Neural cell (in vitro differentiated cells): ENCODE data around the gene EVA1B. TPM values are rescaled to one million over a fixed set of nuclear protein-coding genes. Genes with fewer than 3 reads are reported as not detected.

ENCODE experiments used
- H2AFZ ChIP-seq: fragments of 200-600, 300-800 bp; sonication (generic), shearing (Covaris generic); 2 replicates; pipeline ENCODE4 v1.6.0; 2014; ENCODE audit warnings: low read depth, mild to moderate bottlenecking, antibody characterized with exemption, low read length, moderate library complexity
- H3F3A ChIP-seq: fragments of 200-600 bp; shearing (Covaris generic); 2 replicates; pipeline ENCODE4 v1.6.1; 2016; ENCODE audit warnings: mild to moderate bottlenecking, moderate library complexity, mixed read lengths, antibody characterized with exemption, low read length; ENCODE audit not compliant: insufficient read depth, poor library complexity, severe bottlenecking
- H3K27ac ChIP-seq: fragments of 200-600, 300-800 bp; sonication (generic), shearing (Covaris generic); 2 replicates; pipeline ENCODE4 v1.5.1; 2014; ENCODE audit warnings: mild to moderate bottlenecking, low read length, moderate library complexity
- H3K27me3 ChIP-seq: fragments of 300-800, 200-600 bp; sonication (generic), shearing (Covaris generic); 2 replicates; pipeline ENCODE4 v1.6.0; 2014; ENCODE audit warnings: mild to moderate bottlenecking, low read depth, low read length, moderate library complexity; ENCODE audit not compliant: insufficient read depth
- H3K36me3 ChIP-seq: fragments of 300-800, 200-600 bp; sonication (generic), shearing (Covaris generic); 2 replicates; pipeline ENCODE4 v1.5.1; 2014; ENCODE audit warnings: mild to moderate bottlenecking, antibody characterized with exemption, low read length, moderate library complexity; ENCODE audit not compliant: insufficient read depth
- H3K4me2 ChIP-seq: fragments of 300-800, 200-600 bp; sonication (generic), shearing (Covaris generic); 2 replicates; pipeline ENCODE4 v1.6.0; 2014; ENCODE audit warnings: mild to moderate bottlenecking, low read length
- H3K4me3 ChIP-seq: fragments of 300-800, 200-600 bp; sonication (generic), shearing (Covaris generic); 2 replicates; pipeline ENCODE4 v1.5.1; 2014; ENCODE audit warnings: mild to moderate bottlenecking, low read length, moderate library complexity
- H3K79me2 ChIP-seq: fragments of 200-600 bp; shearing (Covaris generic); replicated peaks from 2 replicates; pipeline ENCODE4 v1.6.0; 2014; ENCODE audit warnings: mild to moderate bottlenecking, low read length, moderate library complexity; ENCODE audit not compliant: insufficient read depth
- H3K9ac ChIP-seq: fragments of 300-800, 200-600 bp; sonication (generic), shearing (Covaris generic); 2 replicates; pipeline ENCODE4 v1.6.1; 2016; ENCODE audit warnings: mild to moderate bottlenecking, low read length, mixed read lengths
- H3K9me2 ChIP-seq: fragments of 200-600 bp; shearing (Covaris generic); 2 replicates; pipeline ENCODE4 v1.6.1; 2016; ENCODE audit warnings: mild to moderate bottlenecking, low read length, mixed read lengths; ENCODE audit not compliant: insufficient read depth
- H3K9me3 ChIP-seq: fragments of 200-600, 300-800 bp; sonication (generic), shearing (Covaris generic); 2 replicates; pipeline ENCODE4 v1.6.1; 2016; ENCODE audit warnings: mild to moderate bottlenecking, mixed run types, low read length, moderate library complexity, mixed read lengths
- H4K20me1 ChIP-seq: fragments of 200-600 bp; shearing (Covaris generic); 2 replicates; pipeline ENCODE4 v1.6.1; 2016; ENCODE audit warnings: mild to moderate bottlenecking, mixed run types; ENCODE audit not compliant: insufficient read depth
- EP300 ChIP-seq: fragments of 450-650 bp; conservative IDR thresholded peaks from 2 replicates; pipeline ENCODE4 v1.6.1; 2014; ENCODE audit warnings: antibody characterized with exemption, mild to moderate bottlenecking, moderate library complexity; ENCODE audit not compliant: poor library complexity, severe bottlenecking
- EZH2 ChIP-seq: fragments of 200-600, 300-800 bp; shearing (Covaris generic), sonication (generic); IDR thresholded peaks from 2 replicates; pipeline ENCODE4 v1.6.1; 2014; ENCODE audit warnings: antibody characterized with exemption, low read length, borderline replicate concordance, mild to moderate bottlenecking; ENCODE audit not compliant: insufficient read depth, poor library complexity, severe bottlenecking
- MXI1 ChIP-seq: fragments of 450-650 bp; conservative IDR thresholded peaks from 2 replicates; pipeline ENCODE4 v1.6.1; 2014; ENCODE audit warnings: antibody characterized with exemption, mild to moderate bottlenecking; ENCODE audit not compliant: poor library complexity, severe bottlenecking
- POLR2AphosphoS5 ChIP-seq: IDR thresholded peaks from 2 replicates; pipeline ENCODE4 v1.6.1; 2012
- RAD21 ChIP-seq: fragments of 450-650 bp; conservative IDR thresholded peaks from 2 replicates; pipeline ENCODE4 v1.6.1; 2014; ENCODE audit warnings: antibody characterized with exemption, mild to moderate bottlenecking, moderate library complexity
- SMC3 ChIP-seq: fragments of 450-650 bp; conservative IDR thresholded peaks from 2 replicates; pipeline ENCODE4 v1.6.1; 2014; ENCODE audit warnings: antibody characterized with exemption, mild to moderate bottlenecking, moderate library complexity; ENCODE audit not compliant: poor library complexity
- TAF1 ChIP-seq: IDR thresholded peaks from 2 replicates; pipeline ENCODE4 v1.6.1; 2012; ENCODE audit warnings: low read depth
- polyA plus RNA-seq: library from polyadenylated mRNA; depleted of rRNA; stranded (reverse); fragments of >200 nt; gene quantifications from 2 replicates; pipeline ENCODE4 v1.2.3, GENCODE V29; 2014
- TF ChIP-seq, protein P1 (sequence below): IDR thresholded peaks from 2 replicates; pipeline ENCODE4 v1.6.1; 2012; ENCODE audit warnings: borderline replicate concordance
- TF ChIP-seq, protein P2 (sequence below): fragments of 450-650 bp; IDR thresholded peaks from 2 replicates; pipeline ENCODE4 v1.5.1; 2014; ENCODE audit warnings: antibody characterized with exemption, mild to moderate bottlenecking, moderate library complexity; ENCODE audit not compliant: poor library complexity, severe bottlenecking

The EVA1B gene
- polyA plus RNA-seq, 1 donor from 2014 or later: 0.25 TPM

DNA sequence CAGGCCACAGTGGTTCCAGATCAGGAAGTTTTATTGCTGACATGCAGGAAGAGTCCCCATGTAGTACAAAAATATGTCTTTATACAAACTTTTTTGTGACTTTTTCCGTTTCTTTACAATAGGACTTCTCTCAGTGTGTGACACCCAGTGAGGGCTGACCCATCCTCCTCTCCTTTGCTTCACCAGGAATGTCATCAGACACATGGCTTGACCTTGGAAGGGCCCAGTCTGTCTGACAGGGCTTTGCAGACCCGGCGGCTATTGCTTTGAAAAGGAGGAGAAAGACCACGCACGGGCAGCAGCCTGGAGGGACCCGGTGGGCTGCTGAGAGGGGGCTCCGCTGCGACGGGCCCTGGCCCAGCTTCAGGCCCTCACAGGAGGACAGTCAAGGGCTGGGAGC lies 16.2 kb upstream of the EVA1B start:
- H3K27ac ChIP-seq: no peak overlapping the region
- H3K9me2 ChIP-seq: no peaks in the 10 kb centered on the region
- H3K9ac ChIP-seq: no peak overlapping the region
- H4K20me1 ChIP-seq: no peaks in the 10 kb centered on the region
- TF ChIP-seq, protein P1, sequence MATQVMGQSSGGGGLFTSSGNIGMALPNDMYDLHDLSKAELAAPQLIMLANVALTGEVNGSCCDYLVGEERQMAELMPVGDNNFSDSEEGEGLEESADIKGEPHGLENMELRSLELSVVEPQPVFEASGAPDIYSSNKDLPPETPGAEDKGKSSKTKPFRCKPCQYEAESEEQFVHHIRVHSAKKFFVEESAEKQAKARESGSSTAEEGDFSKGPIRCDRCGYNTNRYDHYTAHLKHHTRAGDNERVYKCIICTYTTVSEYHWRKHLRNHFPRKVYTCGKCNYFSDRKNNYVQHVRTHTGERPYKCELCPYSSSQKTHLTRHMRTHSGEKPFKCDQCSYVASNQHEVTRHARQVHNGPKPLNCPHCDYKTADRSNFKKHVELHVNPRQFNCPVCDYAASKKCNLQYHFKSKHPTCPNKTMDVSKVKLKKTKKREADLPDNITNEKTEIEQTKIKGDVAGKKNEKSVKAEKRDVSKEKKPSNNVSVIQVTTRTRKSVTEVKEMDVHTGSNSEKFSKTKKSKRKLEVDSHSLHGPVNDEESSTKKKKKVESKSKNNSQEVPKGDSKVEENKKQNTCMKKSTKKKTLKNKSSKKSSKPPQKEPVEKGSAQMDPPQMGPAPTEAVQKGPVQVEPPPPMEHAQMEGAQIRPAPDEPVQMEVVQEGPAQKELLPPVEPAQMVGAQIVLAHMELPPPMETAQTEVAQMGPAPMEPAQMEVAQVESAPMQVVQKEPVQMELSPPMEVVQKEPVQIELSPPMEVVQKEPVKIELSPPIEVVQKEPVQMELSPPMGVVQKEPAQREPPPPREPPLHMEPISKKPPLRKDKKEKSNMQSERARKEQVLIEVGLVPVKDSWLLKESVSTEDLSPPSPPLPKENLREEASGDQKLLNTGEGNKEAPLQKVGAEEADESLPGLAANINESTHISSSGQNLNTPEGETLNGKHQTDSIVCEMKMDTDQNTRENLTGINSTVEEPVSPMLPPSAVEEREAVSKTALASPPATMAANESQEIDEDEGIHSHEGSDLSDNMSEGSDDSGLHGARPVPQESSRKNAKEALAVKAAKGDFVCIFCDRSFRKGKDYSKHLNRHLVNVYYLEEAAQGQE: no peak
- TF ChIP-seq POLR2AphosphoS5 (no peak), RAD21 (no peak), MXI1 (no peak), EP300 (no peak), EZH2 (no peak), SMC3 (no peak), TAF1 (no peak)
- TF ChIP-seq, protein P2, sequence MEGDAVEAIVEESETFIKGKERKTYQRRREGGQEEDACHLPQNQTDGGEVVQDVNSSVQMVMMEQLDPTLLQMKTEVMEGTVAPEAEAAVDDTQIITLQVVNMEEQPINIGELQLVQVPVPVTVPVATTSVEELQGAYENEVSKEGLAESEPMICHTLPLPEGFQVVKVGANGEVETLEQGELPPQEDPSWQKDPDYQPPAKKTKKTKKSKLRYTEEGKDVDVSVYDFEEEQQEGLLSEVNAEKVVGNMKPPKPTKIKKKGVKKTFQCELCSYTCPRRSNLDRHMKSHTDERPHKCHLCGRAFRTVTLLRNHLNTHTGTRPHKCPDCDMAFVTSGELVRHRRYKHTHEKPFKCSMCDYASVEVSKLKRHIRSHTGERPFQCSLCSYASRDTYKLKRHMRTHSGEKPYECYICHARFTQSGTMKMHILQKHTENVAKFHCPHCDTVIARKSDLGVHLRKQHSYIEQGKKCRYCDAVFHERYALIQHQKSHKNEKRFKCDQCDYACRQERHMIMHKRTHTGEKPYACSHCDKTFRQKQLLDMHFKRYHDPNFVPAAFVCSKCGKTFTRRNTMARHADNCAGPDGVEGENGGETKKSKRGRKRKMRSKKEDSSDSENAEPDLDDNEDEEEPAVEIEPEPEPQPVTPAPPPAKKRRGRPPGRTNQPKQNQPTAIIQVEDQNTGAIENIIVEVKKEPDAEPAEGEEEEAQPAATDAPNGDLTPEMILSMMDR: no peak
- H3K9me3 ChIP-seq: no peaks in the 10 kb centered on the region
- H3F3A ChIP-seq: no peaks in the 10 kb centered on the region
- no peaks in the 10 kb centered on the region for H3K79me2 ChIP-seq
- H3K27me3 ChIP-seq: no peaks in the 10 kb centered on the region
- H3K4me2 ChIP-seq: no peak overlapping the region
- H3K4me3 ChIP-seq: no peak overlapping the region
- H2AFZ ChIP-seq: no peak overlapping the region
- no peaks in the 10 kb centered on the region for H3K36me3 ChIP-seq

DNA sequence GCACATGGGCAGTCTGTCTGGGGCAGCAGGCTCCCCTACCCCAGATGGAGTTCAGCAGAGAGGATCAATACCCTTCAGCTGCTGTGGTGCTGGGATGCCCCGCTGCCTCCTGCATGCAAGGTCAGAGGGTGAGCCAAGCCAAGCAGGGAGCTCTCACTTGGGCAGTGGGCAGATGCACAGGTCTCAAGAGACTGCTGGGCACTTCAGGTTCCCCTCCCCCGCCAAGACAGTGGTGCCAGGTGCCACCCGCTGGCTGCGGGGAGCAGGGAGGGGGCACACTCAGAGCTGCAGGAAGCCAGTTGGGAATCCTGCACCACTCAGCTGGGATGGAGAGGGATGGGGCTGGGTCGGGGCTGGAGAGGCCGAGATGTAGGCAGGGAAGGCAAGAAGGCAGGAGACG lies 15.8 kb upstream of the EVA1B start:
- no peak overlapping the region for H3K9ac ChIP-seq
- no peak overlapping the region for H2AFZ ChIP-seq
- no peak for TF ChIP-seq TAF1
- TF ChIP-seq MXI1: no peak
- TF ChIP-seq POLR2AphosphoS5: no peak
- TF ChIP-seq, protein P2: no peak
- TF ChIP-seq EP300: no peak
- no peak for TF ChIP-seq RAD21
- TF ChIP-seq, protein P1: no peak
- TF ChIP-seq SMC3: no peak
- no peak for TF ChIP-seq EZH2
- H3K79me2 ChIP-seq: no peaks in the 10 kb centered on the region
- no peak overlapping the region for H3K4me3 ChIP-seq
- no peak overlapping the region for H3K4me2 ChIP-seq
- H3K27me3 ChIP-seq: no peaks in the 10 kb centered on the region
- H3K27ac ChIP-seq: no peak overlapping the region
- H4K20me1 ChIP-seq: no peaks in the 10 kb centered on the region
- no peaks in the 10 kb centered on the region for H3K9me2 ChIP-seq
- H3K9me3 ChIP-seq: no peaks in the 10 kb centered on the region
- no peaks in the 10 kb centered on the region for H3K36me3 ChIP-seq
- no peaks in the 10 kb centered on the region for H3F3A ChIP-seq
